ENCODE results near the gene SLFN12.
"Not testable (repeated sequence)": the region's sequence is repeated elsewhere in the genome, so short reads cannot be mapped to it uniquely, and the experiment has no call there.

SLFN12 gene

GRCh38 chr17:35414247-35414646 lies 18.1 kb downstream of the SLFN12 start:
- no peak for DNase-seq (ENCODE audit: low spot score)

- no peak for DNase-seq (ENCODE audit: low spot score)
Observed at GRCh38 chr17:35407531-35407930, 24.8 kb downstream of the SLFN12 start.

DNA sequence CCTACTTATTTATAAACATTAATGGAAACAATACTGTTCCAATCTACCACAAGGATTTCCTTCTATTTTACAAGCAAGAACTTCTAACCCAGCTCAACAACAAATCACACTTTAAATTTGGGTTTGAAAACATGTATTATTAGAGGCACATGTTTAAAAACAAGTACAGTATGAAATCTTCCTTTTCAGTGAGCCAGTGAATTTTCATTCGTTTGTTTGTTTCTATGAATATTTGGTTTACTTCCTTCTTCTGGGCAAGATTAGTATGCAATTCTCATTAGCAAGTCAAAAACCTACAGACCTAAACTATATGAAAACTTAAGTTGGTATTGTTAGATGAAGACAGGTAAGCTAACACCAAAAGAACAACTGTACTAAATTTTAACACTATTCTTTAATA lies 25.7 kb downstream of the SLFN12 start:
- no peak for DNase-seq (ENCODE audit: low spot score)

GRCh38 chr17:35404360-35404759 lies 27.9 kb downstream of the SLFN12 start:
- DNase-seq (ENCODE audit: low spot score), result peak; percentile 51

DNA sequence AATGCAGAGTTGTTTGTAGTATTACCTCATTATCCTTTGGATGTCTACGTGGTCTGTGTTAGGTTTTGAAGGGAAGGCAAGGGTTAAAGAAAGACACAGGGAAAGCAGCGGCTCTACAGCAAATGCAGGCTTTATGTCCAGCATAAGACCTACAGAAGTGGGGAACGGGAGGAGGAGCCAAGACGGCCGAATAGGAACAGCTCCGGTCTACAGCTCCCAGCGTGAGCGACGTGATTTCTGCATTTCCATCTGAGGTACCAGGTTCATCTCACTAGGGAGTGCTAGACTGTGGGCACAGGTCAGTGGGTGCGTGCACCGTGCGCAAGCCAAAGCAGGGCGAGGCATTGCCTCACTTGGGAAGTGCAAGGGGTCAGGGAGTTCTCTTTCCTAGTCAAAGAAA lies 38.5 kb downstream of the SLFN12 start:
- DNase-seq (ENCODE audit: low spot score), result not testable (repeated sequence)

GRCh38 chr17:35390663-35391062 lies 41.6 kb downstream of the SLFN12 start:
- no peak for DNase-seq (ENCODE audit: low spot score)

DNA sequence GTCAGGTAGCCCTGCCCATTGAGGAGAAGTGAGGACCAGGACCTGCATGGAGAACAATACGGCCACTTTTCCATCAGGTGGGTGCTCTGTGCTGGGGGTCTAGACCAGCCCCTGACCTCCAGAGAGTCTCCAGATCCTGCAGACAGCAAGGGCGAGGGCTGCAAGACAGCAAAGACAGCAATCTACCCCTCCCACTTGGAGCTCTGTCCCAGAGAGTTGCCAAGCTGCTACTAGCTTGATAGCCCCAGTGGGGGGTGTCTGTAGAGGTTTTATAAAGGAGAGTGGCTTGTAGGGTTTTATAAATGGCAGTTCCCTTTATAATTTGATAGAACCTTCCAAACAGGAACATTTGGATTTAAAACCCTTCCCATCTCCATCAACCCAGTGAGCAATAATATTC lies 42.1 kb downstream of the SLFN12 start:
- no peak for DNase-seq (ENCODE audit: low spot score)

DNA sequence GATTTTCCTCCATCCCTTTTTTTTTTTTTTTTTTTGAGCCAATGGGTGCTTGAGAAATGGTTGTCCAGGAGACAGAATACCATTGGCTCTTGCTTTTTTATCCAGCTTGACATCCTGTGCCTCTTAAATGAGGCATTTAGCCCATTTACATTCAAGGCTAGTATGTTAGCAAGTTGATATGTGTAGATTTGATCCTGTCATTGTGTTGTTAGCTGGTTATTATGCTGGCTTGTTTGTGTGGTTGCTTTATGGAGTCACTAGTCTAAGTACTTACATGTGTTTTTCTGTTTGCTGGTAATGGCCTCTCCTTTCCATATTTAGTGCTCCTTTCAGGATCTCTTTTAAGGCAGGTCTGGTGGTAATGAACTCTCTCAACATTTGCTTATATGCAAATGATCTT lies 44.8 kb downstream of the SLFN12 start:
- no peak for DNase-seq (ENCODE audit: low spot score)

GRCh38 chr17:35377706-35378105 lies 54.6 kb downstream of the SLFN12 start:
- no peak for DNase-seq (ENCODE audit: low spot score)

GRCh38 chr17:35377068-35377467 lies 55.2 kb downstream of the SLFN12 start:
- DNase-seq (ENCODE audit: low spot score), result no peak

DNA sequence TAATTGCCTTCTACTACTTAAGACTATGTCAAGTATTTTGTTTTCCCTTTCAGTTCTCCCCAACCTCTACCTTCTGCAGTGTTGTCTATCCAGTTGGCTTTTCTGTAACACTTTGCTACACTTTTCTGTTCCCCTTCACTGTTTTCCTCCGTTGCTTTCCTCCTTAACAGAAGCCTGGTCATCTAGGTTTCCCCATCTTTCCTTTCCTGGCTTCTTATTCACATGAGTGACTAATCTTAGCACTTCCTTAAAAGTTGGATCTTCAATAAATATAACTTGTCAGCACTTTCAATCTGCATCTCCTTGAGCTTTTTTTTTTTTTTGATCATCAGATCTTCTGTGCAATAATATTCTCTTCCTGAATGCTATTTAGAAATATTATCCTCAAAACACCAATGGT lies 56.1 kb downstream of the SLFN12 start:
- DNase-seq (ENCODE audit: low spot score), result no peak

GRCh38 chr17:35374766-35375344 lies 57.4 kb downstream of the SLFN12 start:
- no peak for DNase-seq (ENCODE audit: low spot score)

- no peak for DNase-seq (ENCODE audit: low spot score)
Observed at GRCh38 chr17:35373984-35374765, 58.1 kb downstream of the SLFN12 start.

- no peak for DNase-seq (ENCODE audit: low spot score)
Observed at GRCh38 chr17:35373534-35373983, 58.7 kb downstream of the SLFN12 start, which contains the start of gene SLFN11. SLFN11 (minus strand) TSS chr17:35373621; CDS start chr17:35363807, 9,814 bp downstream.

GRCh38 chr17:35372846-35373533 lies 59.3 kb downstream of the SLFN12 start:
- no peak for DNase-seq (ENCODE audit: low spot score)

GRCh38 chr17:35371934-35372333 lies 60.4 kb downstream of the SLFN12 start:
- no peak for DNase-seq (ENCODE audit: low spot score)

GRCh38 chr17:35368081-35368830 lies 64.0 kb downstream of the SLFN12 start:
- no peak for DNase-seq (ENCODE audit: low spot score)

GRCh38 chr17:35361027-35361426 lies 71.3 kb downstream of the SLFN12 start:
- DNase-seq (ENCODE audit: low spot score), result no peak

All from HuH-7 (cell line).